DMS114 treated with DMSO at 0.1 percent for 48 hours (cell line): ENCODE data around the gene TMEM161A.

Experiments
- DNase-seq: peaks from one replicate; lab custom pipeline; 2025; ENCODE audit not compliant: unreplicated experiment; lab: John Stamatoyannopoulos, UW

The TMEM161A gene

GRCh38 chr19:19098703-19099632 is 39.3 kb downstream of the TMEM161A start:
- DNase-seq: no peak

GRCh38 chr19:19098084-19098702 is 40.1 kb downstream of the TMEM161A start:
- DNase-seq: no peak

- DNase-seq: no peak
Measured at GRCh38 chr19:19096641-19097627, 41.3 kb downstream of the TMEM161A start.

- DNase-seq: no peak
Measured at GRCh38 chr19:19095691-19096090, 42.6 kb downstream of the TMEM161A start.

GRCh38 chr19:19094513-19094912 is 43.8 kb downstream of the TMEM161A start:
- DNase-seq: no peak

- no peak for DNase-seq
Measured at GRCh38 chr19:19087676-19088075, 50.6 kb downstream of the TMEM161A start.

- no peak for DNase-seq
Measured at GRCh38 chr19:19083413-19084178, 54.7 kb downstream of the TMEM161A start.

GRCh38 chr19:19081642-19082151 is 56.6 kb downstream of the TMEM161A start:
- DNase-seq: no peak

- DNase-seq: no peak
Measured at GRCh38 chr19:19079571-19079970, 58.7 kb downstream of the TMEM161A start.

- no peak for DNase-seq
Measured at GRCh38 chr19:19078801-19079200, 59.5 kb downstream of the TMEM161A start.

- no peak for DNase-seq
Measured at GRCh38 chr19:19077103-19077502, 61.2 kb downstream of the TMEM161A start.

- no peak for DNase-seq
Measured at GRCh38 chr19:19076476-19076875, 61.8 kb downstream of the TMEM161A start.

- DNase-seq: no peak
Measured at GRCh38 chr19:19075126-19075525, 63.2 kb downstream of the TMEM161A start.

GRCh38 chr19:19074196-19074882 is 63.9 kb downstream of the TMEM161A start:
- DNase-seq: no peak

- DNase-seq: no peak
Measured at GRCh38 chr19:19071897-19072296, 66.4 kb downstream of the TMEM161A start.
